ENCODE results near the gene PSMA2. TPM values are rescaled to one million over a fixed set of nuclear protein-coding genes. Genes with fewer than 3 reads are reported as not detected.

PSMA2 gene
- total RNA-seq, 1 experiment from 2014 or later, result 155 TPM

DNA sequence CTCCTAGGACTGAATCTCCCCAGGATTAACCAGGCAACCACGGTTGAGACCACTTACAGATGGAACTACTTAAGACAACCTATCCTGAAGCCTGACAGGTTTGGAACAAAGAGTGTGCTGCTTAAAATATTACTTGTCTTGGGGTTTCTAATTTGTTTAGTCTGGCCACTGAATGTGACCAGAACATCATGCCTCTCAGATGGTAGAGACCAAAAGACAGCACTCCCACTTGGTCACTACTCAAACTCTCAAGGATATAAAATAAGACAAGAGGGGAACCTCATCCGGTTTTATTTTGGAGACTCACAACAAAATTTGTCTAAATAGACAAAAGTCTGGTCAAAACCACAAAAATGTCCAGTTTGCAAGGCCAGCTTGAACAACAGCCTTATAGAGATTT, 15.5 kb upstream of the PSMA2 start:
- no peak for DNase-seq (ENCODE audit: low read depth, low spot score)
- in situ Hi-C loops (cut with HindIII; ENCODE audit: low pct_unique_long_range_greater_than_20kb, low sequenced_read_pairs), result loop anchor here (25.0 kb wide), 2 partner anchors 515 to 765 kb away; no protein-coding TSS in a partner anchor

GRCh38 chr7:42946627-42946950, 14.6 kb upstream of the PSMA2 start:
- DNase-seq (ENCODE audit: low read depth, low spot score), result no peak
- in situ Hi-C loops (cut with HindIII; ENCODE audit: low pct_unique_long_range_greater_than_20kb, low sequenced_read_pairs), result loop anchor here (25.0 kb wide), 2 partner anchors 516 to 766 kb away; no protein-coding TSS in a partner anchor

GRCh38 chr7:42945821-42946626, 14.1 kb upstream of the PSMA2 start:
- DNase-seq (ENCODE audit: low read depth, low spot score), result peak; percentile 26
- in situ Hi-C loops (cut with HindIII; ENCODE audit: low pct_unique_long_range_greater_than_20kb, low sequenced_read_pairs), result loop anchor here (25.0 kb wide), 2 partner anchors 516 to 766 kb away; no protein-coding TSS in a partner anchor

GRCh38 chr7:42940985-42941847, 9.2 kb upstream of the PSMA2 start:
- peak; percentile 81 for DNase-seq (ENCODE audit: low read depth, low spot score)
- in situ Hi-C loops (cut with HindIII; ENCODE audit: low pct_unique_long_range_greater_than_20kb, low sequenced_read_pairs), result loop anchor here (25.0 kb wide), 2 partner anchors 521 to 771 kb away; no protein-coding TSS in a partner anchor

GRCh38 chr7:42939457-42940240, 7.7 kb upstream of the PSMA2 start:
- no peak for DNase-seq (ENCODE audit: low read depth, low spot score)
- in situ Hi-C loops (cut with HindIII; ENCODE audit: low pct_unique_long_range_greater_than_20kb, low sequenced_read_pairs), result loop anchor here (25.0 kb wide), 2 partner anchors 523 to 773 kb away; no protein-coding TSS in a partner anchor

- in situ Hi-C loops (cut with HindIII; ENCODE audit: low pct_unique_long_range_greater_than_20kb, low sequenced_read_pairs), result loop anchor here (25.0 kb wide), 2 partner anchors 526 to 776 kb away; no protein-coding TSS in a partner anchor
These were observed 3.9 kb upstream of the PSMA2 start for GRCh38 chr7:42935861-42936260.

GRCh38 chr7:42934291-42934690, 2.3 kb upstream of the PSMA2 start:
- in situ Hi-C loops (cut with HindIII; ENCODE audit: low pct_unique_long_range_greater_than_20kb, low sequenced_read_pairs), result loop anchor here (25.0 kb wide), 2 partner anchors 528 to 778 kb away; no protein-coding TSS in a partner anchor
- DNase-seq (ENCODE audit: low read depth, low spot score), result no peak

More at GRCh38 chr7:42935861-42936260, 3.9 kb upstream of the PSMA2 start:
- DNase-seq (ENCODE audit: low read depth, low spot score), result no peak

GRCh38 chr7:42932811-42933591, 1.0 kb upstream of the PSMA2 start:
- in situ Hi-C loops (cut with HindIII; ENCODE audit: low pct_unique_long_range_greater_than_20kb, low sequenced_read_pairs), result loop anchor here (25.0 kb wide), 2 partner anchors 529 to 779 kb away; no protein-coding TSS in a partner anchor
- DNase-seq (ENCODE audit: low read depth, low spot score), result peak; percentile 32

DNA sequence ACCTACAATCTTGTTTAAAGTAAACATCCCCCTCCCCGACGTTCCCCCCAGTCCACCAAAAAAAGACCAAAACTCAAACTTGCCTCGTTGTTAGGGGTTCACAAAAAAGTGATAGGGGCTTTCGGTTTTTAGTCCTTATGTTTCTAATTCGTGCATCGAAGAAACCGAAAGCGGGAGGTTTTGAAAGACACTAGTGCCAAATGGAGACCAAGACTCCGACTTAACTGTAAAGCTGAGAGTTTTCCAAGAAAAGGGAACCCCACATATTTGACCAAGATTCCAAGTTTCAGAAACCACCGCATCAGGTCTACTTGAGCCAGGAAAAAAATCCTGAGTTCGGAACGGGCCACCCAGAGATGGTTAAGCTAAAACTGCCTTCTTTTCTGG, 534 bp downstream of the PSMA2 start:
- in situ Hi-C loops (cut with HindIII; ENCODE audit: low pct_unique_long_range_greater_than_20kb, low sequenced_read_pairs), result loop anchor here (25.0 kb wide), 2 partner anchors 531 to 781 kb away; no protein-coding TSS in a partner anchor
- DNase-seq (ENCODE audit: low read depth, low spot score), result no peak

- in situ Hi-C loops (cut with HindIII; ENCODE audit: low pct_unique_long_range_greater_than_20kb, low sequenced_read_pairs), result loop anchor here (25.0 kb wide), 2 partner anchors 531 to 781 kb away; no protein-coding TSS in a partner anchor
These were observed 1.1 kb downstream of the PSMA2 start for GRCh38 chr7:42930889-42931288.

GRCh38 chr7:42929449-42929848, 2.5 kb downstream of the PSMA2 start:
- in situ Hi-C loops (cut with HindIII; ENCODE audit: low pct_unique_long_range_greater_than_20kb, low sequenced_read_pairs), result loop anchor here (25.0 kb wide), 2 partner anchors 533 to 783 kb away; no protein-coding TSS in a partner anchor
- DNase-seq (ENCODE audit: low read depth, low spot score), result no peak

More at GRCh38 chr7:42930889-42931288, 1.1 kb downstream of the PSMA2 start:
- DNase-seq (ENCODE audit: low read depth, low spot score), result no peak

GRCh38 chr7:42928754-42929153, 3.2 kb downstream of the PSMA2 start:
- DNase-seq (ENCODE audit: low read depth, low spot score), result no peak
- in situ Hi-C loops (cut with HindIII; ENCODE audit: low pct_unique_long_range_greater_than_20kb, low sequenced_read_pairs), result loop anchor here (25.0 kb wide), 2 partner anchors 534 to 784 kb away; no protein-coding TSS in a partner anchor

GRCh38 chr7:42926204-42926603, 5.8 kb downstream of the PSMA2 start:
- no peak for DNase-seq (ENCODE audit: low read depth, low spot score)
- in situ Hi-C loops (cut with HindIII; ENCODE audit: low pct_unique_long_range_greater_than_20kb, low sequenced_read_pairs), result loop anchor here (25.0 kb wide), 2 partner anchors 536 to 786 kb away; no protein-coding TSS in a partner anchor

DNA sequence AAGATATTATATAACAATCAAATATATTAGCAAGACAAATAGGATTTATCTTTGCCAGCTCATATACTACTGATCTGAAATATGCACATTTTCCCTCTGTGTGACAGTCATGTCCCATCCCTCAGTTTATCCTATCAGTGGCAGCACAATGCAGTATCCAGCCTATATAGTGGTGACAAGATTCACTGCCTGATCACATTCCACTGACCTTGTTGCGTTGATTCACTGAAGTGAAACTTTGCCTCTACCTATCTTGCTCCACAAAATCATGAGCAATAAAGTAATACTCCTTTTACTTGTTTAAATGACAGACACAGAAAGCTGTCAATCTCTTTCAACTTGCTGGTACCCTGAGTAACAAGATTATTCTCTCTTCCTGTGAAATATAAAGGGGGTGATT, 6.3 kb downstream of the PSMA2 start:
- no peak for DNase-seq (ENCODE audit: low read depth, low spot score)
- in situ Hi-C loops (cut with HindIII; ENCODE audit: low pct_unique_long_range_greater_than_20kb, low sequenced_read_pairs), result loop anchor here (25.0 kb wide), 2 partner anchors 537 to 787 kb away; no protein-coding TSS in a partner anchor

GRCh38 chr7:42924223-42924838, 7.6 kb downstream of the PSMA2 start:
- in situ Hi-C loops (cut with HindIII; ENCODE audit: low pct_unique_long_range_greater_than_20kb, low sequenced_read_pairs), result no loop called here

More at GRCh38 chr7:42924223-42924838, 7.6 kb downstream of the PSMA2 start:
- no peak for DNase-seq (ENCODE audit: low read depth, low spot score)
